ENCODE measurements around the gene MEX3A. TPM values are rescaled to one million over a fixed set of nuclear protein-coding genes. Genes with fewer than 3 reads are reported as not detected.

Gene MEX3A
- total RNA-seq, 2 donors from 2014 or later = 3.3 to 5.7 TPM

DNA sequence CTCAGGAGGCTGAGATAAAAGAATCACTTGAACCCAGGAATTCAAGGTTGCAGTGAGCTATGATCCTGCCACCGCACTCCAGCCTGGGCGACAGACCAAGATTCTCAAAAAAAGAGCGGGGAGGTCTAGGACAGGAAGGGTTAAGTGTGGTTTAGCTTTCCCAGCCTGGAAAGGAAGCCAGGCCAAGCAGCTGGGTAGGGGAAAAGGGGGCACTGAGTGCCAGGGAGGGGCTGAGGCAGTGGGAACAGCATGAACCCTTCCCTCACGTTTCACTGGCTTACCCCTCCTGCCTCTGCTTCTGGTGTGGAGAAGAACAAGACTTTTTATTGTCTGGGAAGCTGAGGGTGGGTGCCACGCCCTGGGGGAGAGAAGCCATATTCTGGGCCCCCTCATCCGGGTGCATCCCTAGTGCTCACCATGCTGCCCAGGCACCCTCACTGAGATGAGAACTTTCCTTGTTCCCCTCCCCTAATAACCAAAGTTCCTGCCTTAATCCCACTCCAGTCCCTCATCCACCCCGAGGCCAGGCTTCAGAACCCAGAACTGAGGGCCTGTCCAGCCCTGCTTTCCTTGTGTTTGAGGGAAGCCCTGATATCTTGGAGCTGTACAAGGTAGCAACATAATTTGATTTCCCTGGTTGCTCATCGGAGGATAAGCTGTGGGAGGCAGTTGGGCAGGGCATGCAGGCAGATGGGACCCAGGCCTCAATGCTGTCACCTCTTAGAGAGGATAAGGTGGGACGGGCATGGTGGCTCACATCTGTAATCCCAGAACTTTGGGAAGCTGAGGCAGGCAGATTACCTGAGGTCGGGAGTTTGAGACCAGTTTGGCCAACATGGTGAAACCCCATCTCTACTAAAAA is 30.2 kb upstream of the MEX3A start:
- TF ChIP-seq, protein P1, sequence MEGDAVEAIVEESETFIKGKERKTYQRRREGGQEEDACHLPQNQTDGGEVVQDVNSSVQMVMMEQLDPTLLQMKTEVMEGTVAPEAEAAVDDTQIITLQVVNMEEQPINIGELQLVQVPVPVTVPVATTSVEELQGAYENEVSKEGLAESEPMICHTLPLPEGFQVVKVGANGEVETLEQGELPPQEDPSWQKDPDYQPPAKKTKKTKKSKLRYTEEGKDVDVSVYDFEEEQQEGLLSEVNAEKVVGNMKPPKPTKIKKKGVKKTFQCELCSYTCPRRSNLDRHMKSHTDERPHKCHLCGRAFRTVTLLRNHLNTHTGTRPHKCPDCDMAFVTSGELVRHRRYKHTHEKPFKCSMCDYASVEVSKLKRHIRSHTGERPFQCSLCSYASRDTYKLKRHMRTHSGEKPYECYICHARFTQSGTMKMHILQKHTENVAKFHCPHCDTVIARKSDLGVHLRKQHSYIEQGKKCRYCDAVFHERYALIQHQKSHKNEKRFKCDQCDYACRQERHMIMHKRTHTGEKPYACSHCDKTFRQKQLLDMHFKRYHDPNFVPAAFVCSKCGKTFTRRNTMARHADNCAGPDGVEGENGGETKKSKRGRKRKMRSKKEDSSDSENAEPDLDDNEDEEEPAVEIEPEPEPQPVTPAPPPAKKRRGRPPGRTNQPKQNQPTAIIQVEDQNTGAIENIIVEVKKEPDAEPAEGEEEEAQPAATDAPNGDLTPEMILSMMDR (IDR thresholded peaks at IDR 0.05) = no peak
- TF ChIP-seq POLR2A (IDR thresholded peaks at IDR 0.05) (no peak), POLR2AphosphoS5 (IDR thresholded peaks at IDR 0.05) (no peak)
- DNase-seq (ENCODE audit: low spot score) = no peak
- no peak overlapping the region for H3K4me3 ChIP-seq
- peaks cover 15% of the 10 kb centered on the region for H3K4me1 ChIP-seq (replicated peaks)
- intact Hi-C loops (cut with DNase I) = no loop called here
- H3K27me3 ChIP-seq (replicated peaks; ENCODE audit: insufficient read depth) = no peaks in the 10 kb centered on the region
- WGBS = 39% methylated on average over 10 of the region's 10 CpGs
- H3K27ac ChIP-seq = peak overlapping the region; percentile 42 to 92
- no peaks in the 10 kb centered on the region for H3K36me3 ChIP-seq
- H3K9me3 ChIP-seq = no peaks in the 10 kb centered on the region

DNA sequence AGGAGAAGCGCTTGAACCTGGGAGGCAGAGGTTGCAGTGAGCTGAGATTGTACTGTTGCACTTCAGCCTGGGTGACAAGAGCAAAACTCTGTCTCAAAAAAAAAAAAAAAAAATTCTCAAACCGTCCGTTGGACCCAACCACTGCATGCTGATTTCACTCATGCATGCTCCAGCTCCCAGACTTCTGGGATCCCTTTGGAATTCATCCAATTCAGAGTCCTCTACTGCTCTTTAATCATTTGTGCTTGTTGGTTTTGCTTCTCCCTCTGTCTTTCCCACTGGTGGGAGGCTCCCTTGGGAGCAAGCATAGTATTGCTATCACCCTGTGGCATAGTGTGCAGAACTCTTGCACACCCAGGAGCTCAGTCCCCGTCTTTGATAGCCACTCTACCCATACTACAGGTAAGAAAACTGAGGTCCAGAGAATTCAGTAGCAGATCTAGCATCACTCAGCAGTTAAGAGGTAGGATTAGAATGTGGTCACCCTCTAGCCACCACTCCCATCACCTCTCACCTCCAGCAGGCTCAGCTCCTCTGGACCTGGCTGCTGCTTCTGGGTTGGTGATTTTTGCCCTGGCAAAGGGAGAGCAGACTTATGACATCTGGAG is 29.2 kb upstream of the MEX3A start:
- H3K36me3 ChIP-seq = no peaks in the 10 kb centered on the region
- DNase-seq (ENCODE audit: low spot score) = no peak
- intact Hi-C loops (cut with DNase I) = no loop called here
- H3K9me3 ChIP-seq = no peaks in the 10 kb centered on the region
- no peak overlapping the region for H3K4me3 ChIP-seq
- H3K4me1 ChIP-seq (replicated peaks) = peaks cover 6% of the 10 kb centered on the region
- TF ChIP-seq, protein P1 (IDR thresholded peaks at IDR 0.05) = no peak
- TF ChIP-seq POLR2A (IDR thresholded peaks at IDR 0.05) (no peak), POLR2AphosphoS5 (IDR thresholded peaks at IDR 0.05) (no peak)
- H3K27ac ChIP-seq = no peak overlapping the region
- WGBS = 79% methylated on average over 4 of the region's 4 CpGs
- no peaks in the 10 kb centered on the region for H3K27me3 ChIP-seq (replicated peaks; ENCODE audit: insufficient read depth)

DNA sequence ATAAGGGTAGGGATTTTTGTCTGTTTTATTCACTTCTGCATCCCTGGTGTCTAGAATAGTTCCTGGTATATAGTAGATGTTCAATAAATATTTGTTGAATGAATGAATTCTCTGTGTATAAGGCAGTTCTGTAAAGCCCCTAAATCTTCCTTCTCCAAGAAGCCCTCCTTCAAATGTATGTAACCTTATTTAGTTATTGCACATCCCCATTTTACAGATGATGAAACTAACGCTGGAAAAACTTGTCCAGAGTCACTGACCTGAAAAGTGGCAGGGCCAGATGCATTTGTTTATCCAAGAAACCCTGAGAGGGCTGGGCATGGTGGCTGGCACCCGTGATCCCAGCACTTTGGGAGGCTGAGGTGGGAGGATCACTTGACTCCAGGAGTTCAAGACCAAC is 28.0 kb upstream of the MEX3A start:
- TF ChIP-seq, protein P1 (IDR thresholded peaks at IDR 0.05) = no peak
- TF ChIP-seq POLR2A (IDR thresholded peaks at IDR 0.05) (no peak), POLR2AphosphoS5 (IDR thresholded peaks at IDR 0.05) (no peak)
- H3K9me3 ChIP-seq = no peaks in the 10 kb centered on the region
- peaks cover 14% of the 10 kb centered on the region for H3K4me1 ChIP-seq (replicated peaks)
- no peaks in the 10 kb centered on the region for H3K36me3 ChIP-seq
- DNase-seq (ENCODE audit: low spot score) = no peak
- no peak overlapping the region for H3K27ac ChIP-seq
- intact Hi-C loops (cut with DNase I) = no loop called here
- H3K27me3 ChIP-seq (replicated peaks; ENCODE audit: insufficient read depth) = no peaks in the 10 kb centered on the region
- WGBS = 74% methylated on average over 2 of the region's 2 CpGs
- H3K4me3 ChIP-seq = no peak overlapping the region

DNA sequence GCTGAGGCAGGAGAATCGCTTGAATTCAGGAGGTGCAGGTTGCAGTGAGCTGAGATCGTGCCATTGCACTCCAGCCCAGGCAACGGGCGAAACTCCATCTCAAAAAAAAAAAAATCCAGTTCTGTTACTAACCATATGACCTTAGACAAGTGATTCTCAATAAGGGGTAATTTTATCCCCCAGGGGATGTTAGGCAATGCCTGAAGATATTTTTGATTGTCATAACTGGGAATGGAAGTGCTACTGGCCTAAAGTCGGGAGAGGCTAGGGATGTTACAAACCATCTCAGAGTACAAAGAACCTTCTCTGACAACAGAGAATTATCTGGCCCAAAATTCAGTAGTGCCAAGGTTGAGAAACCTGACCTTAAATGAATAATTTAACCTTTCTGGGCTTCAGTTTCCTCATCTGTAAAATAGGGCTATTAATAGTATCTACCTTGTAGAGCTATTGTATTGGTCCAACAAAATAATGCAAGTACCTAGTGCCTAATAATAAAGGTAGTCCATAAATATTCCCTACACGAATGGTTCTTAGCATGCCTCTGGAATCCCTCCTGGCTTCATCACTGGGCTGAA is 26.5 kb upstream of the MEX3A start:
- peaks cover 28% of the 10 kb centered on the region for H3K4me1 ChIP-seq (replicated peaks)
- DNase-seq (ENCODE audit: low spot score) = no peak

More for the DNA sequence above, 26.5 kb upstream of the MEX3A start:
- TF ChIP-seq POLR2A (IDR thresholded peaks at IDR 0.05) (no peak), POLR2AphosphoS5 (IDR thresholded peaks at IDR 0.05) (no peak)
- TF ChIP-seq, protein P1 (IDR thresholded peaks at IDR 0.05) = no peak
- Histone ChIP-seq H3K27me3 (replicated peaks; ENCODE audit: insufficient read depth) (no peaks in the 10 kb centered on the region), H3K36me3 (no peaks in the 10 kb centered on the region), H3K4me3 (no peak overlapping the region), H3K27ac (no peak overlapping the region), H3K9me3 (no peaks in the 10 kb centered on the region)
- intact Hi-C loops (cut with DNase I) = no loop called here
- 82% methylated on average over 6 of the region's 6 CpGs for WGBS

All from prostate gland (tissue), 2 donors.